Bronchial epithelial cell (primary cell): ENCODE results near the gene NR2F1-AS1. TPM values are rescaled to one million over a fixed set of nuclear protein-coding genes. Genes with fewer than 3 reads are reported as not detected.

Source experiments
- DNase-seq: peaks from one replicate; pipeline ENCODE4 v3.0.0-alpha.2; 2010; ENCODE audit warnings: low read depth
- FAIRE-seq: peaks from 2 replicates; lab custom pipeline; 2011; peaks lifted over from hg19 to GRCh38; lab: Jason Lieb, UNC
- H3K27me3 ChIP-seq: 2 replicates; pipeline ENCODE4 v1.5.1; 2011; ENCODE audit warnings: low read length; ENCODE audit not compliant: control insufficient read depth, insufficient read depth
- H3K36me3 ChIP-seq: 2 replicates; pipeline ENCODE4 v1.5.1; 2011; ENCODE audit warnings: low read length; ENCODE audit not compliant: control insufficient read depth, insufficient read depth
- H3K4me3 ChIP-seq: 2 replicates; pipeline ENCODE4 v1.5.1; 2011; ENCODE audit warnings: mild to moderate bottlenecking, low read depth, low read length, control low read depth
- total RNA-seq: library from RNA; depleted of rRNA; stranded (reverse); fragments of >200 nt; gene quantifications from 2 replicates; pipeline ENCODE4 v1.2.1, GENCODE V29; 2014
- TF ChIP-seq, protein P1 (sequence below): IDR thresholded peaks from 2 replicates; pipeline ENCODE4 v1.5.1; 2011; ENCODE audit warnings: mild to moderate bottlenecking, moderate library complexity, low read length, control low read depth, inconsistent platforms; ENCODE audit not compliant: insufficient read depth, severe bottlenecking

Gene NR2F1-AS1
- total RNA-seq, 1 donor from 2014 or later: 1.1 TPM

DNA sequence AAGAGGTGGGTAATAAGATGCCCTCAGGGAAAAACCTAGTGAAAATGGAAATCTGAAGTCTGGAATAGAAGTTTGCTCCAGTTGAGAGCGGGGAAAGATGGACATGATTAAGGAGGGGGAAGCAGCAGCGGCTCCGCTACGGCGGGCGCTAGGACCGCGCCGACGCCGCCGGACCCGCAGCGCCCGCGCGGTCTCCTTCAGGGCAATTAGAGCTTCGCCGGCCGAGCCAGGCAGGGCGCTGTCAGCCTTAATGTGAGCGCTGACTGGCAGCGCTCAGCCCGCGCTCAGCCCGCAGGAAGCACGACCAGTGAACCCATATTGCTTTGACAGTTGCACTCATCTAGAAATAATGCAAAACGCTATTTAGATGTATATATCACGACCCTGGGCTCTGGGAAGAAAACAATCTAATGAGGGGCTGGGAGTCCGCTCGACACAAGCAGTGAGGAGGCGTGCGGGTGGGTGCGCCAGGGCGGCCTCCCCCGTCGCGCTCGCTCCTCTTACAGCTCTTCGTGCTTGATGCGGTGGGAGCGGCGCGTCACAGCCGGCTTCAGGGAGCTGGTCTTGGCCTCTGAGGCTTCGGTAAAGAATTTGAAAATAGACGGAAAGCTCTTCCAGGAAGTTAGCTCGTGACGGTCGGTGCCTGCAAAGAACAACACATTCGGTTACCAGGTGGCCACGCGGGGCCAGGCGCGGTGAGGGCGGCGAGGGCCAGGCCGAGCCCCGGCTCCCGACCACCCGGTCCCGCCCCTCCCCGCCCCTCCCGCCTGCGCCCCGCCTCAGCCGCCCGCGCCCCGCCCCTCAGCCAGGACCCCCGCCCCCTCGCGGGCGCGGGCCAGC, 39.7 kb upstream of the NR2F1-AS1 start:
- no peaks in the 10 kb centered on the region for H3K27me3 ChIP-seq
- TF ChIP-seq, protein P1, sequence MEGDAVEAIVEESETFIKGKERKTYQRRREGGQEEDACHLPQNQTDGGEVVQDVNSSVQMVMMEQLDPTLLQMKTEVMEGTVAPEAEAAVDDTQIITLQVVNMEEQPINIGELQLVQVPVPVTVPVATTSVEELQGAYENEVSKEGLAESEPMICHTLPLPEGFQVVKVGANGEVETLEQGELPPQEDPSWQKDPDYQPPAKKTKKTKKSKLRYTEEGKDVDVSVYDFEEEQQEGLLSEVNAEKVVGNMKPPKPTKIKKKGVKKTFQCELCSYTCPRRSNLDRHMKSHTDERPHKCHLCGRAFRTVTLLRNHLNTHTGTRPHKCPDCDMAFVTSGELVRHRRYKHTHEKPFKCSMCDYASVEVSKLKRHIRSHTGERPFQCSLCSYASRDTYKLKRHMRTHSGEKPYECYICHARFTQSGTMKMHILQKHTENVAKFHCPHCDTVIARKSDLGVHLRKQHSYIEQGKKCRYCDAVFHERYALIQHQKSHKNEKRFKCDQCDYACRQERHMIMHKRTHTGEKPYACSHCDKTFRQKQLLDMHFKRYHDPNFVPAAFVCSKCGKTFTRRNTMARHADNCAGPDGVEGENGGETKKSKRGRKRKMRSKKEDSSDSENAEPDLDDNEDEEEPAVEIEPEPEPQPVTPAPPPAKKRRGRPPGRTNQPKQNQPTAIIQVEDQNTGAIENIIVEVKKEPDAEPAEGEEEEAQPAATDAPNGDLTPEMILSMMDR: peak; percentile 37
- no peak for FAIRE-seq
- DNase-seq: peak; percentile 49
- H3K36me3 ChIP-seq: no peaks in the 10 kb centered on the region
- peak overlapping the region; percentile 49 for H3K4me3 ChIP-seq

GRCh38 chr5:93616538-93617174, 35.6 kb upstream of the NR2F1-AS1 start:
- TF ChIP-seq, protein P1: no peak
- FAIRE-seq (no peak), DNase-seq (no peak)
- Histone ChIP-seq H3K27me3 (peaks cover 11% of the 10 kb centered on the region), H3K36me3 (no peaks in the 10 kb centered on the region), H3K4me3 (no peak overlapping the region)

GRCh38 chr5:93612855-93613243, 31.8 kb upstream of the NR2F1-AS1 start:
- H3K27me3 ChIP-seq: peaks cover 35% of the 10 kb centered on the region
- no peak overlapping the region for H3K4me3 ChIP-seq
- no peaks in the 10 kb centered on the region for H3K36me3 ChIP-seq
- FAIRE-seq: no peak
- TF ChIP-seq, protein P1: no peak
- no peak for DNase-seq

GRCh38 chr5:93611976-93612854, 31.2 kb upstream of the NR2F1-AS1 start:
- no peak overlapping the region for H3K4me3 ChIP-seq
- DNase-seq (no peak), FAIRE-seq (no peak)
- TF ChIP-seq, protein P1: no peak
- peaks cover 37% of the 10 kb centered on the region for H3K27me3 ChIP-seq
- H3K36me3 ChIP-seq: no peaks in the 10 kb centered on the region

DNA sequence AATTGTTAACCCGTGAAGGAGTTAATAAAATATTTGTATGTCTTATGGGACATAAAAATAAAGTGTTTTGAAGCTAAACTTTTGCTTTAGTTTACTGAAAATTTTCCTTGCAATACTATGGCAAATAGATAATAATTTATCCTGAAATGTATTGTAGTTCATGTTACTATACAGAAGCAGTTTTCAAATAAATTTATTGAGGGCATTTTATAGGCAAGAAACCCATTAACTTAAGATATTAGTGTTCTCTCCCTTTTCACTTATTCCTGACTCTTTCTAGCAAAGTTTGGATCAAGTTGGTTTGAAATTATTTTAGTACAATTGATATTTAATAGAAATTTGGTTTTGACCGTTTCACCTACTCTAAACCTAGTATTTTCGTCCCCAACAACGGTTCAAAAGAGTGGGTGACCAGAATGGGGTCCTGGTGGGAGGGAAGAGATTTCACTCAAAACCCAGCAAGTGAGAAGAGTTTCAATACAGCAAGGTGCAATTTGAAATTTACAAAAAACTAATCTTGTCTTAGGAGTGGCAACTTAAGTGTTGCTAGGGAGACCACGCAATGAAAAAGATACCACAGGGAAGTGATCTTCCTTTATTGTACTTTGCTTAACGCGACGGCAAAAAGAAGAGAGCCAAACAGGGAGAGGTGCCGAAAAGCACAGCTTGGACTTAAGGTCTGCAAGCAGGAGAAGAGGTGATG, 30.4 kb upstream of the NR2F1-AS1 start:
- Histone ChIP-seq H3K27me3 (peaks cover 37% of the 10 kb centered on the region), H3K36me3 (no peaks in the 10 kb centered on the region), H3K4me3 (no peak overlapping the region)
- TF ChIP-seq, protein P1: no peak
- no peak for DNase-seq
- FAIRE-seq: no peak
